Stimulated activated CD4-positive, alpha-beta T cell treated with anti-CD3 and anti-CD28 coated beads, Interleukin-1b, Interleukin-23, amount 100 ng/mL, for 24 hours (primary cell): ENCODE measurements around the gene LRWD1.
"Not testable (repeated sequence)": the region's sequence is repeated elsewhere in the genome, so short reads cannot be mapped to it uniquely, and the experiment has no call there.

Experiments used
- DNase-seq, 4 experiments: peaks; one replicate each; pipeline ENCODE4 v3.0.0-alpha.2; 2020; ENCODE audit warnings: low read depth in 4 of 4, low spot score in 1 of 4

Gene LRWD1

DNA sequence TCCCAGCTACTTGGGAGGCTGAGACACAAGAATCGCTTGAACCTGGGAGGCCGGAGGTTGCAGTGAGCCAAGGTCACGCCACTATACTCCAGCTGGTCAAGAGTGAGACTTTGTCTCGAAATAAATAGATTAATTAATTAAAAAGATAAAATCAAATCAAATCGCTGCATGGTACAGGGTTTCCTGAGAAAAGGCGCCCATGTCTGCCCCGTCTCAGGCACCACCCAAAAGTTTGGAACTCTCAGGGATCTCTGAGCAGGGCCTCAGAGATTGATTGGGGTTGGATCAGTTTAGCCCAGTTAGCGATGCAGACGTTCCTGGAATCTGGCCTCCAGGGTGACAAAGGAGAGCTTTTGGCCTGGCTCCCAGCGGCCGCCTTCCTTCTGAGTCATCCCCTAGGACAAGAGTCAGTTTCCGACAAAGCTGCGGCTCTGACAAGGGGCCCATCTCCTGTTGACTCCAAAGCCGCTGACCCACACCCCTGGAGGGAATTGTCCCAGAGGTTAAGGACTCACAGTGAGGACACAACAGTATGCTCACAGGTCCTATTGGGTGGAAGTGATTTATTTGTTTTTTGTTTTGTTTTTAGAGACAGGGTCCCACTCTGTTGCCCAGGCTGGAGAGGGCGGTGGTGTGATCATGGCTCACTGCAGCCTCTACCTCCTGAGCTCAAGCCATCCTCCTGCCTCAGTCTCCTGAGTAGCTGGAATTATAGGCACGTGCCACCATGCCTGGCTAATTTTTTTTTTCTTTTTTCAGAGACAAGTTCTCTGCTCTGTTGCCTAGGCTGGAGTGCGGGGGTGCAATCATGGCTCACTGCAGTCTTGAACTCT lies 24.6 kb upstream of the LRWD1 start:
- no peak for DNase-seq

DNA sequence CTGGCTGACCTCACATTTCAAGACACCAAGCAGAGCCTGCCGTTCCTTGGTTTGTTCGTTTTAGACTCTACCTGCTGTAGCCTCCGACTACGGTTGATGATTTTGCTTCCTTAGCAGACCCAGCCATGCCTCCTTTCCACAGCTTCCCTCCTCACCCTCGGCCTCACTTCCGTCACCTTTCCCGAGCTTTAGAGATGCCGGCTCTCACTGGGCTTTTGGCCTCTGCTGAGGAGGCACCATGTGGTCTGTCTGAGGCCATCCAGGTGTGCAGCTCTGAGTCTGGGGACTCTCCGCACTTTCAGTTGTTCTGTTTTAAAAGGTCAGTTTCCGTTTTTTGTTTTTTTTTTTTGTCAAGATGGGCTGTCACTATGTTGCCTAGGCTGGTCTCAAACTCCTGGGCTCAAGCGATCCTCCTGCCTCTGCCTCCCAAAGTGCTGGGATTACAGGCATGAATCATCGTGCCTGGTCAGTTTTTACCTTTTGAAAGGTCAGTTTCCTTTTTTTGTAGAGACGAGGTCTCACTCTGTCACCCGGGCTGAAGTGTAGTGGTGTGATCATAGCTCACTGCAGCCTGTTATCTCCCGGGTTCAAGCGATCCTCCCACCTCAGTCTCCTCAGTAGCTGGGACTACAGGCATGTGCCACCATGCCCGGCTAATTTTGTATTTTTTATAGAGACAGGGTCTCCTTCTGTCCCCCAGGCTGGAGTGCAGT lies 19.7 kb upstream of the LRWD1 start:
- no peak for DNase-seq

DNA sequence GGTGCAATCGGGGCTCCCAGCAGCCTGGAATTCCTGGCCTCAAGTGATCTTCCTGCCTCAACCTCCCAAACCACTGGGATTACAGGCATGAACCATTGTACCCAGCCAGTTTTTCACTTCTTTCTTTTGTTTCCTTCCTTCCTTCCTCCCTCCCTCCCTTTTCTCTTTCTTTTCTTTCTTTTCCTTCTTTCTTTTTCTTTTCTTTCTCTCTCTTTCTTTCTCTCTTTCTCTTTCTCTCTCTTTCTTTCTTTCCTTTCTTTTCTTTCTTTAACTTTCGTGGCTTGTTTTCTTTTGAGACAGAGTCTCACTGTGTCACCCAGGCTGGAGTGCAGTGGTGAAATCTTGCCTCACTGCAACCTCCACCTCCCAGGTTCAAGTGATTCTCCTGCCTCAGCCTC lies 19.1 kb upstream of the LRWD1 start:
- DNase-seq = no peak

DNA sequence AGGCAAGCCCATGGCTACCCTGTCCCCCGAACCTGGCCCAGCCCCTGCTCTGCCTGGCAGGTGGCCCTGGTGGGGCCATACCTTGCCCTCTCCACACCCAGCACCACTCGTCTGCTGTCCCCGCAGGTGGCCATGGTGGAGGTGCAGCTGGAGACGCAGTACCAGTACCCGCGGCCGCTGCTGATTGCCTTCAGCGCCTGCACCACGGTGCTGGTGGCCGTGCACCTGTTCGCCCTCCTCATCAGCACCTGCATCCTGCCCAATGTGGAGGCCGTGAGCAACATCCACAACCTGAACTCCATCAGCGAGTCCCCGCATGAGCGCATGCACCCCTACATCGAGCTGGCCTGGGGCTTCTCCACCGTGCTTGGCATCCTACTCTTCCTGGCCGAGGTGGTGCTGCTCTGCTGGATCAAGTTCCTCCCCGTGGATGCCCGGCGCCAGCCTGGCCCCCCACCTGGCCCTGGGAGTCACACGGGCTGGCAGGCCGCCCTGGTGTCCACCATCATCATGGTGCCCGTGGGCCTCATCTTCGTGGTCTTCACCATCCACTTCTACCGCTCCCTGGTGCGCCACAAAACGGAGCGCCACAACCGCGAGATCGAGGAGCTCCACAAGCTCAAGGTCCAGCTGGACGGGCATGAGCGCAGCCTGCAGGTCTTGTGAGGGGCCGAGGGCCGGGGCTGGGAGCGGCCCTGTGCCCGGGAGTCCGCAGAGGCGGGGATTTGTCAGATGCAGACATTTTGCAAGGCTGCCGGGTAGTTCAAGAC lies 18.2 kb upstream of the LRWD1 start:
- DNase-seq = no peak

DNA sequence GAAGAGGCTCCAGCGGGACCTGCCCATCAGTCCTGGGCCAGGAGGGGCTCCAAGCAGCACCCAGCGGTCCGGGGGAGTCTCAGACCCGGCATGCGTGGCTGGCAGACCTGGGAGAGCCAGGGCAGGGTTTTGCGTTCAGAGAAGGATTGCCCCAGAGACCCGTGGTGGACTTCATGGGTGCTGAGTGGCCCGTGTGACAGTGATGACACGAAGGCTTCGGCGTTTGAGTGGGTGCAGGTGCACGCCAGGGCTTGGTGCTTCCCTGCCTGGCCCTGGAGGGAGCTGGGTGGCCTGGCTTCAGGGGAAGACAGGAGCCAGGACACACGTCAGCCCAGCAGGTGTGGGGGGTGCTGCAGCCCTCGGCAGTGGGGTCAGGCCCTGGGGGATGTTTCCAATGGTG lies 17.5 kb upstream of the LRWD1 start:
- DNase-seq = no peak

DNA sequence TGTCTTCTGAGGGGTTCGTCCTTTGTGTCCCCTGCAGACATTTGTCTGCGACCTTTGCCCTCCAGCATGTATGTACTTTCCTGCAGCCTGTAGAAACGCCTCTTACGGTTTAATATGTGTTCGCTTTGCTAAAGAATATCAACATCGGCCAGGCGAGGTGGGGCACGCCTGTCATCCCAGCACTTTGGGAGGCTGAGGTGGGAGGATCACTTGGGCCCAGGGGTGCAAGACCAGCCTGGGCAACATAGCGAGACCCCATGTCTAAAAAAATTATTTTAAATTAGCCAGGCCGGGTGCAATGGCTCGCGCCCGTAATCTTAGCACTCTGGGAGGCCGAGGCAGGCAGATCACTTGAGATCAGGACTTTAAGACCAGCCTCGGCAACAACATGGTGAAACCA lies 15.6 kb upstream of the LRWD1 start:
- no peak for DNase-seq

DNA sequence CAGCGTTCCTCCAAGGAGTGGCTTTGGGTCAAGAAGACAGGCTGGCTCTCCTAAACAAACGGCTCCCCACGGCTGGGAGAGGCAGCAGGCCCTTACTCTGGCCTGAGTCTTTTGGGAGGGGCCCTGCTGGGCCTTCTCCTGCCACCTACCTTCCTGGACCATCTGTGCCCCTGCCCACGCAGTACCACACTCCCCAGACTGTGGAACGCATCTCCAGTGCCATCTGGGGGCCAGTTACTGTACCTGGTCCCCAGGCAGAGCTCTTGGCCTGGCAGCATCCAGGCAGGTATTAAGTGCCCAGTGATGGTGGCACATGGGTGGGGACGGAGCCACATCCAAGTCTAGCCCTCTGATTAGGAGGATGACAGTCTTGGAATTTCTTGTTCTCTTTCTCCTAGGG lies 14.5 kb upstream of the LRWD1 start:
- DNase-seq = no peak

DNA sequence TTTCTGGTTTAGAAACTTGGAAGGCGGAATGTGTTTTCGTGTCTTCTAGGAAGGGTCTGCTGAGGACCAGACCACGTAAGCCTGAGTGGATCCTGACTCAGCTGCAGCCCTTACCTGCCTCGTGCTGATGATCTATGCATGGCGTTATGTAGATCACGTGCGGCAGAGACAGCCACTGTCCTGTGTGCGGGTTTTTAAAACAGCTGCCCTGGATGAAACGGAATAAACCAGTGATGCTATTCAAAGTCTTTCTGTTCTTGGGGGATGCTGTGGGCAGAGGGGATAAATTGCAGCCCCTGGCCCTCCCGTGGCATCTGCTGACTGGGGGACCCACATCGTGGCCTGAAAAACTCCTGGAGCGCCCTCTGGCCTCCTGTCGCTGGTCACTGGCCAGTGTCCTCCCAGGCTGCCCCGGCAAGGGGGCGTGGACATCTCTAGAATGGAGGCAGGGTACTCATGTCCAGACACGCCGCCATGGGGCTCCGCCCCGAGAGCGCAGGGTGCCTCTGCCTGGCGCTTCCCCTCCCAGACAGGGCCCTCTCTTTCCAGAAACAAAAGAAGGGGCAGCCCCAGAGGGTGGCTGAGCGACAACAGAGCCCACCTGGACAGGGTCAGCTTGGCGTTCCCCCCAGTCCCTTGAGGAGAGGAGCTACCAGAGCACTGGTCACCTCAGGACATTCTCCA lies 13.3 kb upstream of the LRWD1 start:
- no peak for DNase-seq

DNA sequence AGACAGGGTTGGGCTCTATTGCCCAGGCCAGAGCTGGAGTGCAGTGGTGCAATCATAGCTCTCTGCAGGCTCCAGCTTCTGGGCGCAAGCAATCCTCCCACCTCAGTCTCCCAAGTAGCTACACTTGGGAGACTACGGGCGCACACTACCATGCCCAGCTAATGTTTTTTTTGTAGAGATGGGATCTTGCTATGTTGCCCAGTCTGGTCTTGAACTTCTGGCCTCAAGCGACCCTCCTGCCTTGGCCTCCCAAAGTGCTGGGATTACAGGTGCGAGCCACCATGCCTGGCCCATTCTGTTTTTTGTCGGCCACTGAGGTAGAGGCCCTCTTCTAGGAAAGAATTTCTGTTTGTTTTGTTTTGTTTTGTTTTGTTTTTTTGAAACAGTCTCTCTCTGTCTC lies 12.3 kb upstream of the LRWD1 start:
- no peak for DNase-seq

DNA sequence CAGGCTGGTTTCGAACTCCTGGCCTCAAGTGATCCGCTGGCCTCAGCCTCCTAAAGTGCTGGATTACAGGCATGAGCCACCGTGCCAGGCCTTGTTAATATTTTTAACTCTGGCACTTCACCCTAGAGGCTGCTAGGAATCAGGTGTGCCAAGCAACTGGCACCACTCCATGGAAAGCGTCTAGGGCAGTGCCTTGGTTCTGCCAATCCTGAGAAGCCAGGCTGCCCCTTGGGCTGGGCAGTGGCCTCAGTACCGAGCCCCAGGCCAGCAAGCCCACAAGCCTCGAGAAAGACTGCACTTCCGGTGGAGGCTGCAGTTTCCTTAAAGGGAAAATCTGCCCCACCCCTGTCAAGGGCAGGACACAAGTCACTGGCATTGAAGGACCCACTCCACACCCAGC lies 11.5 kb upstream of the LRWD1 start:
- no peak for DNase-seq

DNA sequence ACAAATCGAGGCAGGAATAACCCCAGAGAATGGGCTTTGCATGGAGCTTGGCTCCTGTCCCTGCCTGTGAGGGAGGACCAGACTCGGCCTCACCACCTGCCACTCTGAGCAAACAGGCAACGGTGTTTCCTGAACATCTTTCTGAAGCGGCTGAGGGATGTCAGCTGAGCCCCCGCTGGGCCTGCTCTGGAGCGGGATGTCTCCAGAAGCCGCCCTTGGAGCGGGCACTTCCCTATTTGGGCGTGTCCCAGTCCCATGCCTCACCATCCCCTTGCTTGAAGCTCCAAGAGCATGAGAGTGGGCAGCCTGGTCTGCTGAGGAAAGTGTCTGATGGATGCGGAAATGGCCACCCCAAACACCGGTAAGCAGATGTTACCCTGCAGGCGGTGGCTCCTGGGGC lies 10.3 kb upstream of the LRWD1 start:
- no peak for DNase-seq

DNA sequence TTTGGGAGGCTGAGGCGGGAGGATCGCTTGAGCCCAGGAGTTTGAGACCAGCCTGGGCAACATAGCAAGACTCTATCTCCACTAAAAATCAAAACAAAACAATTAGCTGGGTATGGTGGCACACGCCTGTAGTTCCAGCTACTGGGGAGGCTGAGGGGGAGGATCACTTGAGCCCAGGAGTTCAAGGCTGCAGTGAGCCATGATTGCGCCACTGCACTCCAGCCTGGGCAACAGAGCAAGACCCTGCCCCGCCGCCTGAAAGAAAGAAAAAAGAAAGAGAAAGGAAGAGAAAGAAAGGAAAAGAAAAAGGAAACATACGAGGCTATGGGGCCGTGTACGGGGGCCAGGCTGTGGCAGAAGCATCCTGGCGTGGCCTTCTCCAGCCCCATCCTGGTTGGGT lies 9.9 kb upstream of the LRWD1 start:
- DNase-seq = not testable (repeated sequence)

DNA sequence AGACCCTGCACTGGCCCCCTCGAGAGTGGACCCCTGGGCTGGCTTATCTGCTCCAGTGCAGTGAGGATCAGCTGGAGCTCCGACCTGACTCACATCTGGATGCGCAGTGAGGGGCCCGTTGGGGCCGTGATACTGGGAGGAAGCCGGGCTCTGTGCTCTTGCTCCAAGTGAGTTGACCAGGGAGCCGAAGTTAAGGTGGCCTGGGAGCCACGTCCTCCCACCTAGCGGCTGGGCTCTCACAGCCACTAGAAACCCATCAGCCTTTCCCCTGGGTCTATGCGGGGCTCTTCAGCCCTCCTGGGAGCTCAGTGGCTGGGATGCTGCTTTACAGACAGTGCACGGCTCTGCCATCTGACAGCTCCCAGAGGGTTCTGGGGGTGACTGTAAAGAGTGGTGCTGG lies 9.2 kb upstream of the LRWD1 start:
- DNase-seq = no peak

DNA sequence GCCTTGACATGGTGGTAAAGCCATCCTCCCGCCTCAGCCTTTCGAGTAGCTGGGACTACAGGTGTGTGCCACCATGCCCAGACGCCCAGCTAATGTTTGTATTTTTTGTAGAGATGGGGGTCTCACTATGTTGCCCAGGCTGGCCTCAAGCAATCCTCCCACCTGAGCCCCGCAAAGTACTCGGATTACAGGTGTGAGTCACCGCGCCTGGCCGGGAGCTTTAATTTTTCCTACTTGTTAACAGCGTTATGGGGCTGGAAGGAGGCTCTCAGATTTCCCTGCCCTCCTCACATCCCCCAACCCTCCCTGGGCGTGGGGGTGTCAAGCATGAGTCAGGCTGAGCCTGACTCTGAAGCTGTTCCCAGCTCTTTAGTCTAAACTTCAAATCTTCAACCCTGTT lies 8.5 kb upstream of the LRWD1 start:
- DNase-seq = no peak

DNA sequence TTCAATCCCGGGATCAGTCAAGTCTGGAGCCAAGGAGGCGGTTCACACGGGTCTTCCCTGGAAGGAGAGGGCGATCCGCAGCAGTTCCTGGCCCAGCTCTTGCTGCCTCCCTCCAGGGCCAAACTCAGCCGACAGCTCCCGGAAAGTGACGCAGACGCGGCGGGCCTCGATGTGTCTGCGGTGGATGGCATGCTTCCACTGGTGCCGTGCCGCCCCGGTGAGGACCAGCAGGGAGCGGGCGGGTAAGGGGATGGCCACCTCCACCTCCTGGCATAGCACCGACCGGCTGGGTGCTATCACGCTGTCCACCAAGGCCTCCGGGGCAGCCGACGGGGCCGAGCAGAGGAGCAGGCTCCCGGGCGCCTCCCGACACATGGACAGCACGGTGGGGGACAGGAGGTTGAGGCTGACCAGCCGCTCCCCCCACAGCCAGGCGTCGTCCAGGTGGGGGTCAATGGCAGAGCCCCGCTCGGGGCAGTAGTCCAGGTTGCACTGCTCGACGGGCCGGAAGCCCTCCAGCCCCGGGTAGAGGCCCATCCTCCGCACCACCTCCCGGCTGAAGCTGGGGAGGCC lies 7.3 kb upstream of the LRWD1 start:
- no peak for DNase-seq

DNA sequence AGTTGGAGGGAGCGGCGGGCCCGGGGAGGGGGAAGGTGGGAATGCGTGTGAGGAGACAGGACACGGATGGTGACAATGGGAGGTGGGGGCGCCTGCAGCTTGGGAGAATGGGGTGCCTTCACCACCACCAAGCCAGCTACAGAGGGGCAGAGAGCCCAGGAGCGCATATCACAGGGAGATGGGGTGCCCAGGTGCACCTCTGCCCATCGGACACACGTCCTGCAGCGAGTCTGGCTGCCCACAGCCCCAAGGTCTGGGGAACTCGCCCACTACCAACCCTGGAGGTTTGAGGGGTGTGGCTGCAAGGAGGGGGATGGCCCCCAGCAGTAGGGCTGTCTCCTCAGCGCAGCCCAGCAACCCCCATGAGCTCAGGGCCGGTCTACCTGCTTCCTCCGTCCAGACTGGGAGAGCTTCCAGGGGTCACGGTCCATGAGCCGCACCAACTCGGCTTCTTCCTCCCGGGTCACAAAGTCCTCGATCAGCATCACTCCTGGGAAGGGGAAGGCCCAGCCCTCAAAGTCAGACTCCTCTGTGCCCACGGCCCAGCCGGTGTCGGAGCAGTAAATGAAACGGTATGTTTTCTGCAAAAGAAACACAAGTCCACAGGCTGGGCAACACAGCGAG lies 5.5 kb upstream of the LRWD1 start:
- DNase-seq = no peak

DNA sequence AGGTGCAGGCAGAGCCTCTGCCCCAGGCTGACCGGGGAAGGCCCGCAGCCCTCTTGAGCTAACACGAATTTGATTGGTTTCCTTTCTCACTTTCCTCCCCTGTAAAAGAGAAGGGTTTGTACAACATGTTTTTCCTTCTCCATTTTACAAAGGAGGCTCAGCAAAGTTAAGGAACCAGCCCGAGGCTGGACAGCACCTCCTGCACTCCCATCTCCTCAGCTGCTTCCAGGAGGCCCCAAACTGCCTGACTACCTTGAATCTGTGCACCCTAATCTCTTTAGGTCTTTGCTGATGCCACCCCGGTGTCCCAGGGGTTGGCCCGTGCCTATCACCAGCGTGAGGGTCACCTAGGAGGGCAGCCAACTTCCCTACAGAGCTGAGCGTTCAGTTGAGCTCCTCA lies 4.3 kb upstream of the LRWD1 start:
- no peak for DNase-seq

DNA sequence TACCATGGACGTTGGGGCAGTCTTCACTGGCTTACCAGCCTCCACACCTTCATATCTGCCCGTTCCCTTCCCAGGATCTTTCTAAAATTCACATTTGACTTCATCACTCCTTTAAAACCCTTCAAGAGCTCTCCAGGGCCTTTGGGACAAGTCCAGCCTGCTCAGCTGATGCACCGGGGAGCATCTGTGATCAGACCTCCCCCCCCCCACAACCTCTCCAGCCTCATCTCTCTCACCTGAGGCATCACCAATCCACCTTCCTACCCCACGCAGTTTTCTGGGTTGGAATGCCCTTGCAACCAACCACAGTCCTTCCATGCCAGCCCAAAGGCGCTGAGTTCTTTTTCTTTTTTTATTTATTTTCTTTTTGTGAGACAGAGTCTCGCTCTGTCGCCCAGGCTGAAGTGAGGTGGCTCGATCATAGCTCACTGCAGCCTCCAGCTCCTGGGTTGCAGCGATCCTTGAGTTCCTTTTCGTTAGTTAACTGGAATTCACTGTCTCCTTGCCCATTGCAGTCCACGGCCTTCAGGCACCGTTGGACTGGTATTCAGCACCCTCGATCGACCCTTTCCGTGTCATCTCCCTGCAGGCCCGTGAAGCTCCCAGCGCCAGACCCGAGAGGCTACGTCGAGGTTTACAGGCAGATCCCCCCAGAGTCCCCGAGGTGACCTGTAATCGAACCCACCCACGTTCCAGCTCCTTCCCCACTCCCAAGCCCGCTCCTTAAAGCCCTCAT lies 775 bp upstream of the LRWD1 start:
- DNase-seq = no peak

DNA sequence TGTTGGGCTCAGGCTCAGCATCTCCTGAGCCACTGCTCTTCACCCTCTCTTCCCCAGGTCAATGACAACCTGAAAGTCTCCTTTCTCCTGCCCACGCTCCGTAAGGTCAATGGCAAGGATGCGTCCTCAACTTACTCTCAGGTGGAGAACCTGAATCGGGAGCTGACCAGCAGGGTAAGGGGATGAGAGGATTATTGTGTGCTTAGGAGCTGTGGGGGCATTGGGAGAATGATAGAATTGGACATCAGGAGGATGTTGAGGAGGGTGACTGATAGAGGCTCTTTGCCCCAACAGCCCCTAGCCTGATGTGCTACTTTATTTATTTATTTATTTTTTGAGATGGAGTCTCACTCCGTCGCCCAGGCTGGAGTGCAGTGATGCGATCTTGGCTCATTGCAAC lies 1.3 kb downstream of the LRWD1 start:
- DNase-seq = no peak
